Liver (tissue), 9 donors: ENCODE measurements around the gene PPFIA2. TPM values are rescaled to one million over a fixed set of nuclear protein-coding genes. Genes with fewer than 3 reads are reported as not detected.

Source experiments
- DNase-seq: peaks from one replicate; pipeline ENCODE4 v3.0.0-alpha.2; 2017; ENCODE audit warnings: low spot score
- H3K27ac ChIP-seq, 2 donors: one replicate each; pipeline ENCODE4 v1.7.0; 2013; ENCODE audit warnings: inconsistent platforms in 2 of 2, low read length in 2 of 2, control low read depth in 1 of 2, low read depth in 1 of 2, mild to moderate bottlenecking in 1 of 2
- H3K27me3 ChIP-seq, 4 donors: one replicate each; pipeline versions ENCODE4 v1.6.1 to v1.7.0; 2013; ENCODE audit warnings: low read length in 3 of 4, inconsistent platforms in 1 of 4, mild to moderate bottlenecking in 1 of 4, moderate library complexity in 1 of 4; ENCODE audit not compliant: control insufficient read depth in 4 of 4, insufficient read depth in 4 of 4
- H3K36me3 ChIP-seq, 4 donors: one replicate each; pipeline versions ENCODE4 v1.6.1 to v1.7.0; 2013; ENCODE audit warnings: low read length in 3 of 4, mild to moderate bottlenecking in 3 of 4, low read depth in 1 of 4, moderate library complexity in 1 of 4; ENCODE audit not compliant: control insufficient read depth in 4 of 4, insufficient read depth in 3 of 4
- H3K4me1 ChIP-seq, 4 donors: one replicate each; pipeline versions ENCODE4 v1.6.1 to v1.7.0; 2013; ENCODE audit warnings: low read length in 3 of 4, mild to moderate bottlenecking in 3 of 4, moderate library complexity in 1 of 4; ENCODE audit not compliant: control insufficient read depth in 4 of 4, insufficient read depth in 4 of 4
- H3K4me3 ChIP-seq, 3 donors: one replicate each; pipeline versions ENCODE4 v1.6.1 to v1.7.0; 2013; ENCODE audit warnings: low read length in 3 of 3, control low read depth in 1 of 3, low read depth in 1 of 3, mild to moderate bottlenecking in 1 of 3
- H3K9ac ChIP-seq, 2 donors: one replicate each; pipeline ENCODE4 v1.7.0; 2013; ENCODE audit warnings: low read length in 2 of 2, mild to moderate bottlenecking in 2 of 2, moderate library complexity in 2 of 2, control low read depth in 1 of 2, low read depth in 1 of 2
- H3K9me3 ChIP-seq, 4 donors: one replicate each; pipeline versions ENCODE4 v1.6.1 to v1.7.0; 2013; ENCODE audit warnings: low read length in 3 of 4; ENCODE audit not compliant: control insufficient read depth in 4 of 4
- ATF3 ChIP-seq: IDR thresholded peaks from 2 replicates; pipeline ENCODE4 v1.6.1; 2016; ENCODE audit warnings: antibody characterized with exemption
- CTCF ChIP-seq: fragments of 150-350 bp; IDR thresholded peaks from 2 replicates; pipeline ENCODE4 v1.5.1; 2017; ENCODE audit warnings: improper control_type of control experiment, low read depth, low read length; ENCODE audit not compliant: missing input control
- EGR1 ChIP-seq, 2 donors: IDR thresholded peaks; 2 replicates each; pipeline ENCODE4 v1.6.1; 2016 to 2018; ENCODE audit warnings: antibody characterized with exemption in 2 of 2, low read depth in 2 of 2
- FOXA1 ChIP-seq: IDR thresholded peaks from 2 replicates; pipeline ENCODE4 v1.6.1; 2016; ENCODE audit warnings: antibody characterized with exemption
- FOXA2 ChIP-seq: IDR thresholded peaks from 2 replicates; pipeline ENCODE4 v1.6.1; 2016; ENCODE audit warnings: antibody characterized with exemption
- GABPA ChIP-seq, 2 donors: IDR thresholded peaks in 1 of 2; conservative IDR thresholded peaks in 1 of 2; 2 replicates each; pipeline ENCODE4 v1.6.1; 2016; ENCODE audit warnings: antibody characterized with exemption in 2 of 2, mild to moderate bottlenecking in 1 of 2, moderate library complexity in 1 of 2
- HNF4A ChIP-seq, 2 donors: conservative IDR thresholded peaks; 2 replicates each; pipeline ENCODE4 v1.6.1; 2016; ENCODE audit warnings: antibody characterized with exemption in 2 of 2, mild to moderate bottlenecking in 2 of 2
- HNF4G ChIP-seq: IDR thresholded peaks from 2 replicates; pipeline ENCODE4 v1.6.1; 2016; ENCODE audit warnings: antibody characterized with exemption
- JUND ChIP-seq, 2 donors: IDR thresholded peaks; 2 replicates each; pipeline ENCODE4 v1.6.1; 2016; ENCODE audit warnings: antibody characterized with exemption in 2 of 2
- MAX ChIP-seq: IDR thresholded peaks from 2 replicates; pipeline ENCODE4 v1.6.1; 2016; ENCODE audit warnings: antibody characterized with exemption
- NR2F2 ChIP-seq: IDR thresholded peaks from 2 replicates; pipeline ENCODE4 v1.6.1; 2016; ENCODE audit warnings: antibody characterized with exemption
- RAD21 ChIP-seq, 2 donors: IDR thresholded peaks; 2 replicates each; pipeline ENCODE4 v1.6.1; 2016; ENCODE audit warnings: antibody characterized with exemption in 2 of 2, mild to moderate bottlenecking in 2 of 2
- REST ChIP-seq: IDR thresholded peaks from 2 replicates; pipeline ENCODE4 v1.6.1; 2016; ENCODE audit warnings: antibody characterized with exemption, mild to moderate bottlenecking
- RXRA ChIP-seq, 2 donors: IDR thresholded peaks; 2 replicates each; pipeline ENCODE4 v1.6.1; 2017 to 2018; ENCODE audit warnings: antibody characterized with exemption in 2 of 2, mild to moderate bottlenecking in 1 of 2
- SP1 ChIP-seq: IDR thresholded peaks from 2 replicates; pipeline ENCODE4 v1.6.1; 2018; ENCODE audit warnings: antibody characterized with exemption, mild to moderate bottlenecking
- TAF1 ChIP-seq: conservative IDR thresholded peaks from 2 replicates; pipeline ENCODE4 v1.6.1; 2016; ENCODE audit warnings: antibody characterized with exemption, mild to moderate bottlenecking
- YY1 ChIP-seq: IDR thresholded peaks from 2 replicates; pipeline ENCODE4 v1.6.1; 2016; ENCODE audit warnings: antibody characterized with exemption, mild to moderate bottlenecking
- ZBTB33 ChIP-seq: IDR thresholded peaks from 2 replicates; pipeline ENCODE4 v1.6.1; 2016; ENCODE audit warnings: antibody characterized with exemption
- WGBS: extraction: QIAGEN DNeasy Blood & Tissue Kit; methylation state at CpG from one replicate; pipeline ENCODE4 v1.1.7; 2013; 5-methylcytosine and 5-hydroxymethylcytosine counted together
- polyA plus RNA-seq, 2 donors: library from polyadenylated mRNA; stranded (reverse) in 1 of 2; unstranded in 1 of 2; fragments of 200-250 nt in 1 of 2; fragments of >200 nt in 1 of 2; fragmentation: Nextera tagmentation in 1 of 2; extraction: Ambion mirVana in 1 of 2; gene quantifications; one replicate each; pipeline versions ENCODE4 v1.2.1 to v1.2.3, GENCODE V29; 2013 to 2015
- total RNA-seq, 2 donors: library from RNA; depleted of rRNA; stranded (reverse); fragments of >200 nt; gene quantifications; one replicate each; pipeline ENCODE4 v1.2.3, GENCODE V29; 2014
- donor health status: healthy.
- donor health status: healthy.
- donor health status: healthy.
- donor health status: healthy.
- donor health status: healthy.

Gene PPFIA2
- total and polyA plus RNA-seq, 4 donors, result 0.05 to 0.50 (median 0.22) TPM; not detected in 1

- TF ChIP-seq CTCF (no peak), NR2F2 (no peak), GABPA (IDR thresholded peaks at IDR 0.05 in 1 of 2, conservative IDR thresholded peaks at IDR 0.05 in 1 of 2) (no peak)
Measured at GRCh38 chr12:81712536-81712935, 46.6 kb downstream of the PPFIA2 start (continued).

GRCh38 chr12:81705586-81705985, 53.6 kb downstream of the PPFIA2 start:
- Histone ChIP-seq H3K4me1 (no peaks in the 10 kb centered on the region), H3K9me3 (no peaks in the 10 kb centered on the region), H3K36me3 (no peaks in the 10 kb centered on the region), H3K4me3 (no peak overlapping the region), H3K9ac (no peak overlapping the region), H3K27ac (no peak overlapping the region), H3K27me3 (peaks cover 0 to 2% (median 0%) of the 10 kb centered on the region in 4 donors)
- no peak for DNase-seq
- WGBS, result 54% methylated on average over 1 of the region's 1 CpG
- no peak for TF ChIP-seq FOXA1
- no peak for TF ChIP-seq YY1
- no peak for TF ChIP-seq RAD21 (IDR thresholded peaks at IDR 0.05)
- TF ChIP-seq RXRA (IDR thresholded peaks at IDR 0.05), result no peak
- TF ChIP-seq HNF4G, result no peak
- TF ChIP-seq FOXA2, result no peak
- TF ChIP-seq JUND (IDR thresholded peaks at IDR 0.05), result no peak
- no peak for TF ChIP-seq MAX
- TF ChIP-seq HNF4A (conservative IDR thresholded peaks at IDR 0.05), result no peak
- no peak for TF ChIP-seq ZBTB33
- no peak for TF ChIP-seq GABPA (IDR thresholded peaks at IDR 0.05 in 1 of 2, conservative IDR thresholded peaks at IDR 0.05 in 1 of 2)
- no peak for TF ChIP-seq ATF3
- TF ChIP-seq SP1, result no peak
- no peak for TF ChIP-seq REST
- no peak for TF ChIP-seq TAF1
- no peak for TF ChIP-seq EGR1 (IDR thresholded peaks at IDR 0.05; ENCODE audit: low read depth in 2 of 2)
- no peak for TF ChIP-seq NR2F2
